GM19438 (cell line): ENCODE results near the gene CTSH.
"Not testable (repeated sequence)": the region's sequence is repeated elsewhere in the genome, so short reads cannot be mapped to it uniquely, and the experiment has no call there.

ENCODE experiments used
- ATAC-seq: cut with Tn5 transposase; IDR thresholded peaks from one replicate; pipeline ENCODE4 v1.9.1; 2021; ENCODE audit warnings: low read depth; ENCODE audit not compliant: unreplicated experiment

The CTSH gene

GRCh38 chr15:78925076-78925624 is 19.7 kb downstream of the CTSH start:
- no peak for ATAC-seq

- ATAC-seq: no peak
These were observed 21.1 kb downstream of the CTSH start for GRCh38 chr15:78923480-78924360.

- ATAC-seq: no peak
These were observed 21.8 kb downstream of the CTSH start for GRCh38 chr15:78923015-78923414.

- ATAC-seq: no peak
These were observed 22.3 kb downstream of the CTSH start for GRCh38 chr15:78922527-78922926.

- no peak for ATAC-seq
These were observed 22.9 kb downstream of the CTSH start for GRCh38 chr15:78921940-78922339.

GRCh38 chr15:78921517-78921916 is 23.3 kb downstream of the CTSH start:
- no peak for ATAC-seq

- ATAC-seq: no peak
These were observed 27.0 kb downstream of the CTSH start for GRCh38 chr15:78917888-78918287.

GRCh38 chr15:78916088-78916487 is 28.8 kb downstream of the CTSH start:
- no peak for ATAC-seq

- no peak for ATAC-seq
These were observed 29.3 kb downstream of the CTSH start for GRCh38 chr15:78915341-78916087.

GRCh38 chr15:78914027-78914764 is 30.6 kb downstream of the CTSH start:
- no peak for ATAC-seq

GRCh38 chr15:78913012-78913411 is 31.8 kb downstream of the CTSH start:
- no peak for ATAC-seq

GRCh38 chr15:78912316-78912715 is 32.5 kb downstream of the CTSH start:
- ATAC-seq: no peak

GRCh38 chr15:78910271-78910670 is 34.6 kb downstream of the CTSH start:
- no peak for ATAC-seq

GRCh38 chr15:78909791-78910228 is 35.0 kb downstream of the CTSH start:
- no peak for ATAC-seq

GRCh38 chr15:78909160-78909695 is 35.6 kb downstream of the CTSH start:
- no peak for ATAC-seq

- ATAC-seq: no peak
These were observed 37.3 kb downstream of the CTSH start for GRCh38 chr15:78907577-78907976.

- no peak for ATAC-seq
These were observed 38.6 kb downstream of the CTSH start for GRCh38 chr15:78906316-78906620.

GRCh38 chr15:78904599-78905358 is 40.1 kb downstream of the CTSH start:
- no peak for ATAC-seq

- ATAC-seq: not testable (repeated sequence)
These were observed 42.4 kb downstream of the CTSH start for GRCh38 chr15:78902281-78903032.
